GM18868 (cell line): Measurements from ENCODE around the gene METTL27.
"Not testable (repeated sequence)": the region's sequence is repeated elsewhere in the genome, so short reads cannot be mapped to it uniquely, and the experiment has no call there.

Experiments used
- ATAC-seq: cut with Tn5 transposase; IDR thresholded peaks from one replicate; pipeline ENCODE4 v1.9.1; 2021; ENCODE audit warnings: mild to moderate bottlenecking, moderate library complexity; ENCODE audit not compliant: unreplicated experiment

Gene METTL27

GRCh38 chr7:73822319-73823173, 19.8 kb downstream of the METTL27 start:
- no peak for ATAC-seq

DNA sequence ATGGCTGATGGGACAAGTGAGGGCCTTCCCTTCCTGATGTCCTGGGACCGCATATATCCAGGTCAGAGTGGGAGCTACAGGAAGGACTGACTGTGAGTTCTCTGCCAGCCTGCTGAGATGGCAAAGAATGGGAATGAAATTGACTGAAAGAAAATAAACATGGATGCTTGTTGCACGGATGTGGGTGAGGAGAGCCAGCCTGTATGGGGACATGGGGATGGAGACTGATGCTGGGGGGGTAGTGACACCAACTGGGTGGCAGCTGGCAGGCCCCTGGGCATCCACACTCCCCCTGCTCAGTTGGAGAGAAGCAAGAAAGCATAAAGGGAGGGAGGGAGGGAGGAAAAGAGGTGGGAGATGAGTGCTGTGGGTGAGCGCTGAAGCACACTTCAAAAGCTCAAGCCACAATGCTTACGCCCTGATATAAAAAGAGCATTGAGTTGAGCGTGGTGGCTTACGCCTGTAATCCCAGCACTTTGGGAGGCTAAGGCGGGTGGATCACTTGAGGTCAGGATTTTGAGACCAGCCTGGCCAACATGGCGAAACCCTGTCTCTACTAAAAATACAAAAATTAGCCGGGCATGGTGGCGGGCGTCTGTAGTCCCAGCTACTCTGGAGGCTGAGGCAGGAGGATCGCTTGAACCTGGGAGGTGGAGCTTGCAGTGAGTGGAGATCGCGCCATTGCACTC, 20.6 kb downstream of the METTL27 start:
- not testable (repeated sequence) for ATAC-seq

DNA sequence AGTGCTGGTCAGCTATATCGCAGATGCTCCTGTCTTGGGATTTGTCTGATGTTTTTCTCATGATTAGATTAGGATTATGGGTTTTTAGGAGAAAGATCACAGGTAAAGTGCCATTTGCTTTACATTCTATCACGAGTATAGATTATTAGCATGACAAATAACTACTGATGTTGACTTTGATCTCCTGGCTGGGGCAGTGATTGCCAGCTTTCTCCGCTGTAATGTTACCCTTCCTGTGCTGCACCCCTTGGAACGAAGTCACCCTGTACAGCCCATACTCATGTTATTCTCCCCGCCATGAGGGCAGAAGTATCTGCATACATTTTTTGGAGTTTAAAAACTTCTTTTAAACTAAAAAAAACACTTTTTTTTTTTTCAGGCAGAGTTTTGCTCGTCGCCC, 22.3 kb downstream of the METTL27 start:
- no peak for ATAC-seq

- ATAC-seq: no peak
Measured at GRCh38 chr7:73817121-73817520, 25.2 kb downstream of the METTL27 start.

GRCh38 chr7:73815436-73815835, 26.9 kb downstream of the METTL27 start:
- ATAC-seq: no peak

DNA sequence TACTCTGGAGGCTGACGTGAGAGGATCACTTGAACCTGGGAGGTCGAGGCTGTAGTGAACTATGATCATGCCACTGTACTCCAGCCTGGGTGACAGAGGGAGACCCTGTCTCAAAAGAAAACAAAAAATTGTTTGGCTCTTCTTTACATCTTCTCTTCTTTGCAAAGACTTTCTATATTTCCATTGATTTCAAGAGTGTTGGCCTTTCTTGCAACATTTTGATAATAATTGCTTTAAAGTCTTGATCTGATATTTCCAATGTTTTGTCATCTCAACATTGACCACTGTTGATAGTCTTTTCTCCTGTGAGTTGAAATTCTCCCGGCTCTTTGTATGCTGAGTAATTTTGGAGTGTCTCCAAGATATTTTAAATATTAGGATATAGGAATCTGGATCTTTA, 29.3 kb downstream of the METTL27 start:
- no peak for ATAC-seq

GRCh38 chr7:73811760-73812168, 30.6 kb downstream of the METTL27 start:
- no peak for ATAC-seq

GRCh38 chr7:73810998-73811360, 31.3 kb downstream of the METTL27 start:
- no peak for ATAC-seq

GRCh38 chr7:73809467-73809951, 32.8 kb downstream of the METTL27 start:
- ATAC-seq: no peak

GRCh38 chr7:73802459-73802858, 39.9 kb downstream of the METTL27 start:
- no peak for ATAC-seq

DNA sequence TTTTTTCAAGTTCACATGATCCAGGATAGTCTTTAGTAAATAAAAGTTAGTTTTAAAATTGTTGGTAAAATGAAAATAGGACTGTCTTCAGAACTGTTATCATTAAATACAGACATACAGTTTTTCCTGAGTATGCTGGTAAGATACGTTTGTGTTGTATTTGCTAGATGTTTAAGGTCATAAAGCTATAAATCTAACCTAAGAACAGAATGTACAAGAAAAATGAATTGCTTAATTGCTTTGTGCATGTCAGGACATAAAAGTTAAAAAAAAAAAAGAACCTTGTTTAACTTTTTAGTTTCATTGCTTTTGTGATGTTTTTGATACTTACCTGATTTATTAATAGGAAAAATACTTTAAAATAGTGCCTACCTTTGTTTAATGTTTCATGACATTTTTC, 40.7 kb downstream of the METTL27 start:
- no peak for ATAC-seq

DNA sequence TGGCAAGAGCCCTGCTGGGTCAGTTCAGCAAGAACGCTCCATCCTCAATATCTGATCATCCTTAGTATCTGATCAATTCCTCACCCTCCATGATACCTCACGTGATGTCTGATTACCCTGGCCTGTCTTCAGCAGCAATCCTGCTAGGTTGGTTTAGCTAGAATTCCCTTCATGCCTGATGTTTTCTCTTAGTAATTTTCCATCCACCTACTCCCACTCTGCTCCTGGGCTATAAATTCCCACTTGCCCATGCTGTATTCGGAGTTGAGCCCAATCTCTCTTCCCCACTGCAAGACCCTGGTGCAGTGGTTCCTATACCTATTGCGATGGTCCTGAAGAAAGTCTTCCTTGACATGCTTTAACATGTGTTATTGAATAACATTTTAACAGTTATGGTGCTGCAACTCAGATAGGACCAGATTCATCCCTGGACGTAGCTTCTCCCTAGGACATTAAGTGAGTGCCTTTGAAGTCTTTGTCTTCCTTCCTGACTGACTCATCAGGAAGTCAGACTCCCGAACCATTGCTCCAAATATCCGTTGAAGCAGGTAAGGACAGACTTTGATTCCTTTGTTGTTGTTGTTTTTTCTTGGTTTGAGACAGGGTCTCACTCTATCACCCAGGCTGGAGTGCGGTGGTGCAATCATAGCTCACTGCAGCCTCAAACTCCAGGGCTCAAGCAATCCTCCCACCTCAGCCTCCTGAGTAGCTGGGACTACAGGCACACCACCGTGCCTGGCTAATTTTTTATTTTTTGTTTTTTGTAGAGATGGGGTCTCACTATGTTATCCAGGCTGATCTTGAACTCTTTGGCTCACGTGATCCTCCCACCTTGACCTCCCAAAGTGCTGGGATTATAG, 42.8 kb downstream of the METTL27 start:
- no peak for ATAC-seq

GRCh38 chr7:73797176-73797575, 45.1 kb downstream of the METTL27 start:
- ATAC-seq: not testable (repeated sequence)

DNA sequence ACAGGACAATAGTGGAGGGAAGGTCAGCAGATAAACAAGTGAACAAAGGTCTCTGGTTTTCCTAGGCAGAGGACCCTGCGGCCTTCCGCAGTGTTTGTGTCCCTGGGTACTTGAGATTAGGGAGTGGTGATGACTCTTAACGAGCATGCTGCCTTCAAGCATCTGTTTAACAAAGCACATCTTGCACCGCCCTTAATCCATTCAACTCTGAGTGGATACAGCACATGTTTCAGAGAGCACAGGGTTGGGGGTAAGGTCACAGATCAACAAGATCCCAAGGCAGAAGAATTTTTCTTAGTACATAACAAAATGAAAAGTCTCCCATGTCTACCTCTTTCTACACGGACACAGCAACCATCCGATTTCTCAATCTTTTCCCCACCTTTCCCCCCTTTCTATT, 45.7 kb downstream of the METTL27 start:
- not testable (repeated sequence) for ATAC-seq

GRCh38 chr7:73795188-73795587, 47.1 kb downstream of the METTL27 start:
- ATAC-seq: not testable (repeated sequence)

GRCh38 chr7:73791170-73791690, 51.1 kb downstream of the METTL27 start:
- not testable (repeated sequence) for ATAC-seq

DNA sequence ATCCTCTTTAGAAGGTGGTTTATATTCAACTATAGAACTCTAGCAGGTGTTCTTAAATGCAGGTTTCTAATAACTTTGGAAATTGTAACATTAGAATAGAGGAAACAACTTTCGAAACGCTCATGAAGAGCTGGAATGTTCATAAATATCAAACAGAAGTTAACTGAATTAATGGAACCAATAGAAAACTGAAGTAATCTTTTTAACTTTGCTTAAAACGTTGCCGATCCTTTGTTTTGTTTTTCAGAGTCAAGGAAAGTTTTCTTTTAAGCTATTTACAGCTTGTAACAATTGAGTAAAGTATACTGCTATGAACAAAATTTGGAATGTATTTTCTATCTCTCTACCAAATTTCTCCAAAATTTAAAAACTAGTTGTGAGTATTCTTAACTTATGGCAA, 53.3 kb downstream of the METTL27 start:
- ATAC-seq: no peak

DNA sequence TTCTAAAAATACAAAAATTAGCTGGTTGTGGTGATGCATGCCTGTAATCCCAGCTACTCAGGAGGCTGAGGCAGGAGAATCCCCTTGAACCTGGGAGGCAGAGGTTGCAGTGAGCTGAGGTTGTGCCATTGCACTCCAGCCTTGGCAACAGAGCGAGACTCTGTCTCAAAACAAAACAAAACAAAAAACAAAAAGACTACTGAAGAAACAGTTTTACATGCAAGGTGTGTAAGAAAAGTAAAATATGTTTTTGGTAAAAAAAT, 54.6 kb downstream of the METTL27 start:
- ATAC-seq: not testable (repeated sequence)

DNA sequence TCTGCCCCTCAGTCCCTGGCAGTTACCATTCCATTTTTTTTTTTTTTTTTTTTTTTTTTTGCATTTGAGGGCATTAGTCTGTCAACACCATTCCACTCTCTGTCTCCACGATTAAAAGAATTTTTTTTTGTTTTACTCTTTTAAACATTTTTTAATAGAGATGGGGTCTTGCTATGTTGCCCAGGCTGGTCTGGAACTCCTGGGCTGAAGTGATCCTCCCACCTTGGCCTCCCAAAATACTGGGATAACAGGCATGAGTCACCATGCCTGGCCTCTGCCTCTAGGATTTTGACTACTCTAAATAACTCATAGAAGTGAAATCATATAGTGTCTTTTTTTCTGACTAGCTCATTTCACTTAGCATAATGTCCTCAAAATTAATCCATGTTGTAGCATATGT, 55.7 kb downstream of the METTL27 start:
- ATAC-seq: no peak
